ENCODE data around the gene KRTAP4-6.
"Not testable (repeated sequence)": the region's sequence is repeated elsewhere in the genome, so short reads cannot be mapped to it uniquely, and the experiment has no call there.

KRTAP4-6 gene

GRCh38 chr17:41145261-41145660 is 4.9 kb upstream of the KRTAP4-6 start:
- H3K4me1 ChIP-seq (ENCODE audit: low read length) = no peaks in the 10 kb centered on the region
- no peak overlapping the region for H2AFZ ChIP-seq (ENCODE audit: low read depth, low read length)
- H3K27me3 ChIP-seq (ENCODE audit: low read depth, low read length) = no peaks in the 10 kb centered on the region
- no peak overlapping the region for H3K9ac ChIP-seq (ENCODE audit: low read length)
- no peak overlapping the region for H3K4me3 ChIP-seq (ENCODE audit: low read length)
- no peaks in the 10 kb centered on the region for H3K9me3 ChIP-seq (ENCODE audit: insufficient read depth, low read length)
- H3K4me2 ChIP-seq (ENCODE audit: low read length) = no peak overlapping the region
- no peaks in the 10 kb centered on the region for H4K20me1 ChIP-seq (ENCODE audit: insufficient read depth, low read length)
- no peaks in the 10 kb centered on the region for H3K36me3 ChIP-seq (replicated peaks; ENCODE audit: low read depth, low read length)
- no peak for TF ChIP-seq EZH2phosphoT487 (IDR thresholded peaks at IDR 0.05; ENCODE audit: low read depth)
- no peak for TF ChIP-seq CTCF (IDR thresholded peaks at IDR 0.05; ENCODE audit: low read depth, low read length)
- H3K27ac ChIP-seq (ENCODE audit: low read length) = no peak overlapping the region
- H3K79me2 ChIP-seq (ENCODE audit: low read length) = no peaks in the 10 kb centered on the region

DNA sequence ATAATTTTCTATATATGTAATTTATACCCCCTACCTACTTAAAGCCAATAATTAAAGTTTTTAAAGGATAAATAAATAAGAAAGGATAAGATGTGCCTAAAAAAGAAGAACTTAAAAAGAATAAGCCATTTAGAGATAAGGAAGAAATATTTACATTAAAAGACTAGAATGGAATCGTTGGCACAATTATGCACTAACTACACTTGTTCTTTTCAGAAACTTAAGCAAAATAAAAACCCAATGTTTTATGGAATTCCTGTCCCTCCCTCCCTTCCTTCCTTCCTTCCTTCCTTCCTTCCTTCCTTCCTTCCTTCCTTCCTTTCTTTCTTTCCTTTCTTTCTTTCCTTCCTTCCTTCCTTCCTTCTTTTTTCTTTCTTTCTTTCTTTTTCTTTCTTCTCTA is 4.5 kb upstream of the KRTAP4-6 start:
- no peaks in the 10 kb centered on the region for H3K79me2 ChIP-seq (ENCODE audit: low read length)
- H3K27me3 ChIP-seq (ENCODE audit: low read depth, low read length) = no peaks in the 10 kb centered on the region
- no peaks in the 10 kb centered on the region for H3K36me3 ChIP-seq (replicated peaks; ENCODE audit: low read depth, low read length)

GRCh38 chr17:41141361-41141760 is 1.0 kb upstream of the KRTAP4-6 start:
- no peak overlapping the region for H3K9ac ChIP-seq (ENCODE audit: low read length)
- no peaks in the 10 kb centered on the region for H4K20me1 ChIP-seq (ENCODE audit: insufficient read depth, low read length)
- no peak overlapping the region for H3K4me2 ChIP-seq (ENCODE audit: low read length)
- TF ChIP-seq EZH2phosphoT487 (IDR thresholded peaks at IDR 0.05; ENCODE audit: low read depth) (no peak), CTCF (IDR thresholded peaks at IDR 0.05; ENCODE audit: low read depth, low read length) (no peak)
- no peaks in the 10 kb centered on the region for H3K4me1 ChIP-seq (ENCODE audit: low read length)
- no peak overlapping the region for H2AFZ ChIP-seq (ENCODE audit: low read depth, low read length)
- no peaks in the 10 kb centered on the region for H3K27me3 ChIP-seq (ENCODE audit: low read depth, low read length)
- no peaks in the 10 kb centered on the region for H3K79me2 ChIP-seq (ENCODE audit: low read length)
- H3K36me3 ChIP-seq (replicated peaks; ENCODE audit: low read depth, low read length) = no peaks in the 10 kb centered on the region
- no peak overlapping the region for H3K4me3 ChIP-seq (ENCODE audit: low read length)
- no peak overlapping the region for H3K27ac ChIP-seq (ENCODE audit: low read length)
- H3K9me3 ChIP-seq (ENCODE audit: insufficient read depth, low read length) = no peaks in the 10 kb centered on the region

More for the DNA sequence above, 4.5 kb upstream of the KRTAP4-6 start:
- Histone ChIP-seq H3K9me3 (ENCODE audit: insufficient read depth, low read length) (no peaks in the 10 kb centered on the region), H3K4me1 (ENCODE audit: low read length) (no peaks in the 10 kb centered on the region), H3K27ac (ENCODE audit: low read length) (no peak overlapping the region), H4K20me1 (ENCODE audit: insufficient read depth, low read length) (no peaks in the 10 kb centered on the region), H2AFZ (ENCODE audit: low read depth, low read length) (no peak overlapping the region), H3K4me2 (ENCODE audit: low read length) (no peak overlapping the region), H3K4me3 (ENCODE audit: low read length) (no peak overlapping the region), H3K9ac (ENCODE audit: low read length) (no peak overlapping the region)
- TF ChIP-seq CTCF (IDR thresholded peaks at IDR 0.05; ENCODE audit: low read depth, low read length) (no peak), EZH2phosphoT487 (IDR thresholded peaks at IDR 0.05; ENCODE audit: low read depth) (no peak)

- not testable (repeated sequence) for H3K4me1 ChIP-seq (ENCODE audit: low read length); H3K27ac ChIP-seq (ENCODE audit: low read length); H4K20me1 ChIP-seq (ENCODE audit: insufficient read depth, low read length); H3K36me3 ChIP-seq (replicated peaks; ENCODE audit: low read depth, low read length); H3K9me3 ChIP-seq (ENCODE audit: insufficient read depth, low read length); H3K27me3 ChIP-seq (ENCODE audit: low read depth, low read length); H3K79me2 ChIP-seq (ENCODE audit: low read length); H2AFZ ChIP-seq (ENCODE audit: low read depth, low read length); H3K9ac ChIP-seq (ENCODE audit: low read length); H3K4me3 ChIP-seq (ENCODE audit: low read length); H3K4me2 ChIP-seq (ENCODE audit: low read length)
Observed at GRCh38 chr17:41139865-41140264, 479 bp downstream of the KRTAP4-6 start.
